Sigmoid colon (tissue), 3 donors: ENCODE measurements around the gene GJB4.

ENCODE experiments used
- CTCF ChIP-seq, 4 experiments: fragments of 450-650 bp in 3 of 4; fragments of 200-600 bp in 1 of 4; IDR thresholded peaks; one replicate each; pipeline ENCODE4 v1.5.1; 2016 to 2019; ENCODE audit warnings: antibody characterized with exemption in 4 of 4, mild to moderate bottlenecking in 3 of 4, moderate library complexity in 2 of 4
- POLR2A ChIP-seq, 2 donors: fragments of 450-650 bp; IDR thresholded peaks; one replicate each; pipeline ENCODE4 v1.6.1; 2016; ENCODE audit warnings: antibody characterized with exemption in 2 of 2, mild to moderate bottlenecking in 2 of 2, moderate library complexity in 2 of 2

GRCh38 chr1:34736692-34737091, 22.8 kb upstream of the GJB4 start:
- TF ChIP-seq CTCF (IDR thresholded peaks at IDR 0.05) (no peak), POLR2A (IDR thresholded peaks at IDR 0.05) (no peak)
